ENCODE measurements around the gene ANKS1B. TPM values are rescaled to one million over a fixed set of nuclear protein-coding genes. Genes with fewer than 3 reads are reported as not detected.

Gene ANKS1B
- total RNA-seq, 1 donor from 2014 or later = 2.3 TPM

DNA sequence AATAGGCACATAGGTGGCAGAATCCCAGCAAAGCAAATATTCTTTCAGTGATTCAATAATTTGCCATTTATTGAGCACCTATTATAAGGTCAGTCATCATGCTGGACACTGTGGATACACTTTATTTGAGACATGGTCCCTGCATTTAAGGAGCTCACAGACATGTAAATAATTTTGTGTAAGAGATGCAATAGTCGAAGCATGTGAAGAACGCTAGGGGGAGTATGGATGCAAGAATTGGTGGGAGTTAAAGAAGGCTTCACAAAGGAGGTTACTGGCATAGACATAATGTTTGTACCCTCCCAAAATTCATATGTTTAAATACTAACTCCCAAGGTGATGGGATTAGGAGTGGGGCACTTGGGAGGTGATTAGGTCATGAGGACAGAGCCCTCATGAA is 597.8 kb downstream of the ANKS1B start:
- Mint-ChIP-seq H3K4me3 (ENCODE audit: unreplicated experiment) (no peak overlapping the region), H3K27me3 (ENCODE audit: low read depth) (peaks cover 7% of the 10 kb centered on the region), H3K9me3 (ENCODE audit: low read depth) (no peaks in the 10 kb centered on the region), H3K4me1 (ENCODE audit: low read depth) (no peaks in the 10 kb centered on the region), H3K27ac (ENCODE audit: unreplicated experiment) (no peak overlapping the region), H3K36me3 (ENCODE audit: low read depth) (no peaks in the 10 kb centered on the region)
- no peak for DNase-seq (ENCODE audit: low spot score)
- TF ChIP-seq, protein P1, sequence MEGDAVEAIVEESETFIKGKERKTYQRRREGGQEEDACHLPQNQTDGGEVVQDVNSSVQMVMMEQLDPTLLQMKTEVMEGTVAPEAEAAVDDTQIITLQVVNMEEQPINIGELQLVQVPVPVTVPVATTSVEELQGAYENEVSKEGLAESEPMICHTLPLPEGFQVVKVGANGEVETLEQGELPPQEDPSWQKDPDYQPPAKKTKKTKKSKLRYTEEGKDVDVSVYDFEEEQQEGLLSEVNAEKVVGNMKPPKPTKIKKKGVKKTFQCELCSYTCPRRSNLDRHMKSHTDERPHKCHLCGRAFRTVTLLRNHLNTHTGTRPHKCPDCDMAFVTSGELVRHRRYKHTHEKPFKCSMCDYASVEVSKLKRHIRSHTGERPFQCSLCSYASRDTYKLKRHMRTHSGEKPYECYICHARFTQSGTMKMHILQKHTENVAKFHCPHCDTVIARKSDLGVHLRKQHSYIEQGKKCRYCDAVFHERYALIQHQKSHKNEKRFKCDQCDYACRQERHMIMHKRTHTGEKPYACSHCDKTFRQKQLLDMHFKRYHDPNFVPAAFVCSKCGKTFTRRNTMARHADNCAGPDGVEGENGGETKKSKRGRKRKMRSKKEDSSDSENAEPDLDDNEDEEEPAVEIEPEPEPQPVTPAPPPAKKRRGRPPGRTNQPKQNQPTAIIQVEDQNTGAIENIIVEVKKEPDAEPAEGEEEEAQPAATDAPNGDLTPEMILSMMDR (IDR thresholded peaks at IDR 0.05) = peak; percentile 75

DNA sequence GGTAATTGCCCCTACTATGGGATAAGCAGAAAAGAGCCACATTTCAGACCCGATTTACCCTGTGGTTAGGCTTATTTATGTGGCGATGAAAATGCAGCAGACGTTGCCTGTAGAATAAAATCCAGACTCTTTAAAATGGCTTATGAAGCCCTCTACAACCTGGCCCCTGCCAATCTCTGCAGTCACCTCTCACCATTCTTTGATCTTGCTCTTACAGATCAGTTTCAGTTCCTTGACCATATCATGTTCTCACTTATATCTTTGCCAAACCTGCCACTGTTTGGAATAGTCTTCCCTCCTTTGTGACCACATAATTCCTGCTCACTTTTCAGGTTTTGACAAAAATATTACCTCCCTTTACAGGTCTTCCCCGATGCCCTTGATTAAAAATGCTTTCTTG is 601.5 kb downstream of the ANKS1B start:
- H3K9me3 Mint-ChIP-seq (ENCODE audit: low read depth) = no peaks in the 10 kb centered on the region

GRCh38 chr12:99381992-99382391 is 602.7 kb downstream of the ANKS1B start:
- no peak overlapping the region for H3K27ac Mint-ChIP-seq (ENCODE audit: unreplicated experiment)
- no peak for DNase-seq (ENCODE audit: low spot score)
- H3K27me3 Mint-ChIP-seq (ENCODE audit: low read depth) = peaks cover 2% of the 10 kb centered on the region
- H3K4me3 Mint-ChIP-seq (ENCODE audit: unreplicated experiment) = no peak overlapping the region
- no peaks in the 10 kb centered on the region for H3K9me3 Mint-ChIP-seq (ENCODE audit: low read depth)
- no peaks in the 10 kb centered on the region for H3K4me1 Mint-ChIP-seq (ENCODE audit: low read depth)
- TF ChIP-seq, protein P1 (IDR thresholded peaks at IDR 0.05) = no peak
- no peaks in the 10 kb centered on the region for H3K36me3 Mint-ChIP-seq (ENCODE audit: low read depth)

More for the DNA sequence above, 601.5 kb downstream of the ANKS1B start:
- H3K4me3 Mint-ChIP-seq (ENCODE audit: unreplicated experiment) = no peak overlapping the region
- H3K4me1 Mint-ChIP-seq (ENCODE audit: low read depth) = no peaks in the 10 kb centered on the region
- peaks cover 2% of the 10 kb centered on the region for H3K27me3 Mint-ChIP-seq (ENCODE audit: low read depth)
- TF ChIP-seq, protein P1 (IDR thresholded peaks at IDR 0.05) = no peak
- no peaks in the 10 kb centered on the region for H3K36me3 Mint-ChIP-seq (ENCODE audit: low read depth)
- DNase-seq (ENCODE audit: low spot score) = no peak
- H3K27ac Mint-ChIP-seq (ENCODE audit: unreplicated experiment) = no peak overlapping the region

DNA sequence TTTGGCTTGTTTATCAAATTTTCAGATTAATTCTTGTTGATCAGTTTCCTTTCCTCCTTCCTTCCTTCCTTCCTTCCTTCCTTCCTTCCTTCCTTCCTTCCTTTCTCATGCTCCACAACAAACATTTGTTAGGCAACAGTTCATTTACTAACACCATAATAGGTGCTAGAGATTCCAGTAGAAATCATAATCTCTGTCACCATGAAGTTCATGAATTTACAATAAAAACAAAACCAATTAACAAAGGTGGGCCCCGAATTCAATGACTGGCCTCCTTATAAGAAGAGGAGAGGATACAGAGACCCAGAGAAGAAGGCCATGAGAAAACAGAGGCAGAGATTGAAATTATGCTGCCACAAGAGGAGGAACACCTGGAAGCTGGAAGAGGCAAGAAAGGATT is 604.0 kb downstream of the ANKS1B start:
- no peak overlapping the region for H3K27ac Mint-ChIP-seq (ENCODE audit: unreplicated experiment)
- no peaks in the 10 kb centered on the region for H3K36me3 Mint-ChIP-seq (ENCODE audit: low read depth)
- DNase-seq (ENCODE audit: low spot score) = no peak
- H3K27me3 Mint-ChIP-seq (ENCODE audit: low read depth) = peaks cover 2% of the 10 kb centered on the region
- TF ChIP-seq, protein P1 (IDR thresholded peaks at IDR 0.05) = no peak
- H3K4me1 Mint-ChIP-seq (ENCODE audit: low read depth) = no peaks in the 10 kb centered on the region
- H3K9me3 Mint-ChIP-seq (ENCODE audit: low read depth) = no peaks in the 10 kb centered on the region
- no peak overlapping the region for H3K4me3 Mint-ChIP-seq (ENCODE audit: unreplicated experiment)

DNA sequence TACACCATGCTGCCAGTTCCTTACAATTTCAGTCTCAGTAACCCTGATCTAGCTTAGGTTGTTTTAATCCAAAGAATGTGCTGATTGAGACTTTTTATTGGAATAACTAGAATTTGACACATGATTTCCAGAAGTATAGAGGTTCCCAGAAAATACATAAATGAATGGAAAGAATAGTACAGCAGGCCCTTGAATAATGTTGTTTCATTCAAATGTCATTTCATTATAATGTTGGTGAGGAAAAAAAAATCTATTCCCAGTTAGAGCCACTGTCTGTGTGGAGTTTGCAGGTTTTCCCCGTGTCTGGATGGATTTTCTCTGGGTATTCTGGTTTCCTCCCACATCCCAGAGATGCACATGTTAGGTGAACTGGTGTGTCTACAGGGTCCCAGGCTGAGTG is 610.7 kb downstream of the ANKS1B start:
- no peak for DNase-seq (ENCODE audit: low spot score)
- TF ChIP-seq, protein P1 (IDR thresholded peaks at IDR 0.05) = no peak
- Mint-ChIP-seq H3K9me3 (ENCODE audit: low read depth) (no peaks in the 10 kb centered on the region), H3K27ac (ENCODE audit: unreplicated experiment) (no peak overlapping the region), H3K27me3 (ENCODE audit: low read depth) (peaks cover 8% of the 10 kb centered on the region), H3K36me3 (ENCODE audit: low read depth) (no peaks in the 10 kb centered on the region), H3K4me3 (ENCODE audit: unreplicated experiment) (no peak overlapping the region), H3K4me1 (ENCODE audit: low read depth) (no peaks in the 10 kb centered on the region)
